Activated naive CD4-positive, alpha-beta T cell treated with anti-CD3 and anti-CD28 coated beads, Interleukin-2, amount 50 U/mL, for 24 hours (primary cell): Measurements from ENCODE around the gene TMPRSS11D.

Source experiments
- H3K27ac Mint-ChIP-seq: one replicate; pipeline ENCODE4 v1.8.0; 2021; ENCODE audit warnings: mild to moderate bottlenecking, mixed read lengths
- H3K27me3 Mint-ChIP-seq: one replicate; pipeline ENCODE4 v1.8.0; 2021; ENCODE audit warnings: mixed read lengths
- H3K36me3 Mint-ChIP-seq: one replicate; pipeline ENCODE4 v1.8.0; 2021; ENCODE audit warnings: mixed read lengths
- H3K4me1 Mint-ChIP-seq: one replicate; pipeline ENCODE4 v1.8.0; 2021; ENCODE audit warnings: mixed read lengths
- H3K4me3 Mint-ChIP-seq: one replicate; pipeline ENCODE4 v1.8.0; 2021; ENCODE audit warnings: mild to moderate bottlenecking, mixed read lengths
- H3K9me3 Mint-ChIP-seq: one replicate; pipeline ENCODE4 v1.8.0; 2021; ENCODE audit warnings: mixed read lengths

The TMPRSS11D gene

GRCh38 chr4:67899096-67899495, 15.3 kb upstream of the TMPRSS11D start:
- peaks cover under 1% of the 10 kb centered on the region for H3K27me3 Mint-ChIP-seq
- no peak overlapping the region for H3K4me3 Mint-ChIP-seq
- no peaks in the 10 kb centered on the region for H3K9me3 Mint-ChIP-seq

GRCh38 chr4:67897686-67898085, 13.9 kb upstream of the TMPRSS11D start:
- Mint-ChIP-seq H3K27me3 (no peaks in the 10 kb centered on the region), H3K36me3 (no peaks in the 10 kb centered on the region), H3K4me1 (peaks cover 4% of the 10 kb centered on the region), H3K9me3 (no peaks in the 10 kb centered on the region), H3K4me3 (no peak overlapping the region), H3K27ac (no peak overlapping the region)

More at GRCh38 chr4:67899096-67899495, 15.3 kb upstream of the TMPRSS11D start:
- Mint-ChIP-seq H3K4me1 (peaks cover 4% of the 10 kb centered on the region), H3K27ac (no peak overlapping the region), H3K36me3 (no peaks in the 10 kb centered on the region)

- H3K9me3 Mint-ChIP-seq: no peaks in the 10 kb centered on the region
- H3K27me3 Mint-ChIP-seq: no peaks in the 10 kb centered on the region
- no peaks in the 10 kb centered on the region for H3K36me3 Mint-ChIP-seq
- peaks cover 4% of the 10 kb centered on the region for H3K4me1 Mint-ChIP-seq
- H3K27ac Mint-ChIP-seq: no peak overlapping the region
- no peak overlapping the region for H3K4me3 Mint-ChIP-seq
Measured at GRCh38 chr4:67896421-67897065, 12.7 kb upstream of the TMPRSS11D start.

- Mint-ChIP-seq H3K36me3 (no peaks in the 10 kb centered on the region), H3K4me3 (no peak overlapping the region), H3K27me3 (no peaks in the 10 kb centered on the region), H3K4me1 (peaks cover 4% of the 10 kb centered on the region), H3K27ac (no peak overlapping the region), H3K9me3 (no peaks in the 10 kb centered on the region)
Measured at GRCh38 chr4:67894659-67895058, 10.9 kb upstream of the TMPRSS11D start.

GRCh38 chr4:67892905-67893304, 9.1 kb upstream of the TMPRSS11D start:
- H3K27ac Mint-ChIP-seq: no peak overlapping the region
- peaks cover 4% of the 10 kb centered on the region for H3K4me1 Mint-ChIP-seq
- no peaks in the 10 kb centered on the region for H3K9me3 Mint-ChIP-seq
- H3K4me3 Mint-ChIP-seq: no peak overlapping the region
- H3K36me3 Mint-ChIP-seq: no peaks in the 10 kb centered on the region
- no peaks in the 10 kb centered on the region for H3K27me3 Mint-ChIP-seq

GRCh38 chr4:67892253-67892652, 8.5 kb upstream of the TMPRSS11D start:
- H3K27ac Mint-ChIP-seq: no peak overlapping the region
- H3K4me3 Mint-ChIP-seq: no peak overlapping the region

GRCh38 chr4:67891645-67892044, 7.8 kb upstream of the TMPRSS11D start:
- H3K9me3 Mint-ChIP-seq: no peaks in the 10 kb centered on the region
- peaks cover 4% of the 10 kb centered on the region for H3K4me1 Mint-ChIP-seq
- H3K36me3 Mint-ChIP-seq: no peaks in the 10 kb centered on the region
- no peak overlapping the region for H3K27ac Mint-ChIP-seq
- no peaks in the 10 kb centered on the region for H3K27me3 Mint-ChIP-seq
- no peak overlapping the region for H3K4me3 Mint-ChIP-seq

More at GRCh38 chr4:67892253-67892652, 8.5 kb upstream of the TMPRSS11D start:
- H3K4me1 Mint-ChIP-seq: peaks cover 4% of the 10 kb centered on the region
- no peaks in the 10 kb centered on the region for H3K27me3 Mint-ChIP-seq
- H3K36me3 Mint-ChIP-seq: no peaks in the 10 kb centered on the region
- no peaks in the 10 kb centered on the region for H3K9me3 Mint-ChIP-seq

- H3K4me1 Mint-ChIP-seq: no peaks in the 10 kb centered on the region
- H3K27ac Mint-ChIP-seq: no peak overlapping the region
- no peak overlapping the region for H3K4me3 Mint-ChIP-seq
Measured at GRCh38 chr4:67886281-67886680, 2.5 kb upstream of the TMPRSS11D start.

GRCh38 chr4:67885762-67886161, 2.0 kb upstream of the TMPRSS11D start:
- Mint-ChIP-seq H3K4me3 (no peak overlapping the region), H3K4me1 (no peaks in the 10 kb centered on the region), H3K9me3 (no peaks in the 10 kb centered on the region), H3K27ac (no peak overlapping the region), H3K27me3 (peaks cover 3% of the 10 kb centered on the region), H3K36me3 (no peaks in the 10 kb centered on the region)

More at GRCh38 chr4:67886281-67886680, 2.5 kb upstream of the TMPRSS11D start:
- Mint-ChIP-seq H3K27me3 (peaks cover 3% of the 10 kb centered on the region), H3K36me3 (no peaks in the 10 kb centered on the region), H3K9me3 (no peaks in the 10 kb centered on the region)

- Mint-ChIP-seq H3K4me3 (no peak overlapping the region), H3K36me3 (no peaks in the 10 kb centered on the region), H3K27me3 (peaks cover 3% of the 10 kb centered on the region), H3K4me1 (no peaks in the 10 kb centered on the region), H3K9me3 (no peaks in the 10 kb centered on the region), H3K27ac (no peak overlapping the region)
Measured at GRCh38 chr4:67884701-67885100, 899 bp upstream of the TMPRSS11D start.

GRCh38 chr4:67883458-67883857, 344 bp downstream of the TMPRSS11D start:
- no peaks in the 10 kb centered on the region for H3K4me1 Mint-ChIP-seq
- no peaks in the 10 kb centered on the region for H3K36me3 Mint-ChIP-seq
- no peaks in the 10 kb centered on the region for H3K9me3 Mint-ChIP-seq
- H3K4me3 Mint-ChIP-seq: no peak overlapping the region
- H3K27ac Mint-ChIP-seq: no peak overlapping the region
- peaks cover 3% of the 10 kb centered on the region for H3K27me3 Mint-ChIP-seq

GRCh38 chr4:67880866-67881610, 2.8 kb downstream of the TMPRSS11D start:
- H3K27ac Mint-ChIP-seq: no peak overlapping the region
- no peak overlapping the region for H3K4me3 Mint-ChIP-seq
- H3K27me3 Mint-ChIP-seq: peaks cover 5% of the 10 kb centered on the region
- no peaks in the 10 kb centered on the region for H3K36me3 Mint-ChIP-seq
- no peaks in the 10 kb centered on the region for H3K4me1 Mint-ChIP-seq
- no peaks in the 10 kb centered on the region for H3K9me3 Mint-ChIP-seq

- Mint-ChIP-seq H3K9me3 (no peaks in the 10 kb centered on the region), H3K36me3 (no peaks in the 10 kb centered on the region), H3K4me3 (no peak overlapping the region), H3K27ac (no peak overlapping the region), H3K4me1 (no peaks in the 10 kb centered on the region), H3K27me3 (peaks cover 2% of the 10 kb centered on the region)
Measured at GRCh38 chr4:67879486-67879885, 4.3 kb downstream of the TMPRSS11D start.

GRCh38 chr4:67877086-67877485, 6.7 kb downstream of the TMPRSS11D start:
- H3K9me3 Mint-ChIP-seq: no peaks in the 10 kb centered on the region
- H3K36me3 Mint-ChIP-seq: no peaks in the 10 kb centered on the region
- peaks cover 6% of the 10 kb centered on the region for H3K27me3 Mint-ChIP-seq
- H3K4me3 Mint-ChIP-seq: no peak overlapping the region
- H3K27ac Mint-ChIP-seq: no peak overlapping the region
- no peaks in the 10 kb centered on the region for H3K4me1 Mint-ChIP-seq

- Mint-ChIP-seq H3K36me3 (no peaks in the 10 kb centered on the region), H3K4me1 (no peaks in the 10 kb centered on the region), H3K9me3 (no peaks in the 10 kb centered on the region), H3K27me3 (peaks cover 6% of the 10 kb centered on the region), H3K27ac (no peak overlapping the region), H3K4me3 (no peak overlapping the region)
Measured at GRCh38 chr4:67874986-67875385, 8.8 kb downstream of the TMPRSS11D start.

- peaks cover 6% of the 10 kb centered on the region for H3K27me3 Mint-ChIP-seq
- no peak overlapping the region for H3K4me3 Mint-ChIP-seq
- H3K27ac Mint-ChIP-seq: no peak overlapping the region
- H3K9me3 Mint-ChIP-seq: no peaks in the 10 kb centered on the region
- no peaks in the 10 kb centered on the region for H3K4me1 Mint-ChIP-seq
- no peaks in the 10 kb centered on the region for H3K36me3 Mint-ChIP-seq
Measured at GRCh38 chr4:67873116-67873515, 10.7 kb downstream of the TMPRSS11D start.
